Measurements from ENCODE around the gene DRD4. TPM values are rescaled to one million over a fixed set of nuclear protein-coding genes. Genes with fewer than 3 reads are reported as not detected.

Gene DRD4
- total RNA-seq, 1 donor from 2014 or later: 0.08 TPM

DNA sequence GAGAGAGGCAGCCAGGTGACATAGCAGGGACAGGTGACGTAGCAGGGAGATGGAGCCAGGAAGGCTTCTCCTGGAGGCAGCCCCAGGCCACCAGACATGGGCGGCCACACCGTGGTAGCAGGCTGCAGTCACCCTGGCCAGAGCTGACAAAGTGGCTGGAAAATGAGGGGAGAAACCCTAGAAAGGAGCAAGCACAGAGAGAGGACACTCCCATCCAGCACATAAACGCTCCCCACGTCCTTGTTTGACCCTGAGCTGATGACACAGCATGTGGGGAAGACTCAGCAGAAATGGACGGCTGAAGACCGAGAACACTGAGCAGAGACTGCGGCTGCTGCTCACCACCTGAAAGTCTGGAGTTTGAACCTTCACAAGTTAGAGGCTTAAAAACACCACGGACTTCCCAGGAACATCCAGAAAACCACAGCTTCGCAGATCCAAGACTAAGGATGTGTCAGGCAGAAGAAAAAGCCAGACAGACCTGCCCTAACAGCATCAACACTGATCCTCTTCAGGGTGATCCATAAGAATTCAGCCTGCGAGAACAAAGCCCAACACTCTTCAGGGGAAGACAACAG is 28.7 kb downstream of the DRD4 start:
- H3K27me3 ChIP-seq (ENCODE audit: control insufficient read depth, insufficient read depth, low read length): no peaks in the 10 kb centered on the region
- no peak for DNase-seq (ENCODE audit: low read depth)
- no peak for TF ChIP-seq CTCF (IDR thresholded peaks at IDR 0.05; ENCODE audit: insufficient read depth, low read length, poor library complexity, severe bottlenecking)
- no peak overlapping the region for H3K4me3 ChIP-seq (ENCODE audit: low read depth, low read length)
- H3K36me3 ChIP-seq (ENCODE audit: control insufficient read depth, insufficient read depth, low read length): peaks cover 4% of the 10 kb centered on the region

- TF ChIP-seq CTCF (IDR thresholded peaks at IDR 0.05; ENCODE audit: insufficient read depth, low read length, poor library complexity, severe bottlenecking): no peak
- no peak for DNase-seq (ENCODE audit: low read depth)
- Histone ChIP-seq H3K27me3 (ENCODE audit: control insufficient read depth, insufficient read depth, low read length) (no peaks in the 10 kb centered on the region), H3K4me3 (ENCODE audit: low read depth, low read length) (no peak overlapping the region), H3K36me3 (ENCODE audit: control insufficient read depth, insufficient read depth, low read length) (peaks cover 2% of the 10 kb centered on the region)
Measured at GRCh38 chr11:673866-674265, 36.8 kb downstream of the DRD4 start.

DNA sequence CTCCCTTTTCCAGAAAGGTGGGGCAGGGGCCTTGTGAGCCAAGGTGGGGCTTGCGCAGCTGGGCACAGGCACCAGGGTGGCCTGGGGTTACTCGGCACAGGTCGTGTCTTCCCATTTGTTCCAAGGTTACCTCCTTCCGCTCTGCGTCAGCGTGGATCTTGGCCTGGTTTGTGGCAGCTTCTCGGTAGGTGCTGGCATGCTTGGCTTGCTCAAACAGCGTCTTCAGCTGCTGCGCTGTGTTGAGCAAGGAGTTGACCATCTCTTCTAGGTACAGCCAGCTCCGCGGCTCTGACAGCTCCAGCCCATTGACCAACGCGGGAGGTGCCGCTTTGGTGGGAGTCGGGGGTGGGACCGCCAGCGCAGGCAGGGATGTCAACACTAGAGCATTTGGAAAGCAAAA is 37.3 kb downstream of the DRD4 start:
- DNase-seq (ENCODE audit: low read depth): no peak
- no peak overlapping the region for H3K4me3 ChIP-seq (ENCODE audit: low read depth, low read length)
- H3K36me3 ChIP-seq (ENCODE audit: control insufficient read depth, insufficient read depth, low read length): peaks cover 2% of the 10 kb centered on the region
- TF ChIP-seq CTCF (IDR thresholded peaks at IDR 0.05; ENCODE audit: insufficient read depth, low read length, poor library complexity, severe bottlenecking): no peak
- H3K27me3 ChIP-seq (ENCODE audit: control insufficient read depth, insufficient read depth, low read length): no peaks in the 10 kb centered on the region

DNA sequence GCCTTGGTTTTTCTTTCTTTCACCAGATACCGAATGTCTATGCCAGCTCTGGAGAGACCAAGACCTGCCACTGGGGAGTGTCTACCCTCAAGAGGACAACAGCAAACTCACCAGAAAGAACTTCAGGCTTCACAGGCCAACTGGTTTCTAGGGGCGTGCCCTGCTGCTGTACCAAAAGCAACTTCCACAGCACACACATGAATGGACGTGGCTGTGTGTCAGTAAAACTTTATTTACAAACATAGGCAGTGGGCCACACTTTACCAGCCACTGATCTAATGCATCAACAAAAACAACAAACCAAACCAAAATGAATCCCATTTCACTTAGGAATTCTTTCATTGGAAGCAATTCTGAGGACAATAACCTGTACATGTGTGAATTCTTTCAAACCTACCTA is 41.2 kb downstream of the DRD4 start:
- TF ChIP-seq CTCF (IDR thresholded peaks at IDR 0.05; ENCODE audit: insufficient read depth, low read length, poor library complexity, severe bottlenecking): no peak
- Histone ChIP-seq H3K4me3 (ENCODE audit: low read depth, low read length) (no peak overlapping the region), H3K27me3 (ENCODE audit: control insufficient read depth, insufficient read depth, low read length) (no peaks in the 10 kb centered on the region), H3K36me3 (ENCODE audit: control insufficient read depth, insufficient read depth, low read length) (peaks cover 1% of the 10 kb centered on the region)
- no peak for DNase-seq (ENCODE audit: low read depth)

DNA sequence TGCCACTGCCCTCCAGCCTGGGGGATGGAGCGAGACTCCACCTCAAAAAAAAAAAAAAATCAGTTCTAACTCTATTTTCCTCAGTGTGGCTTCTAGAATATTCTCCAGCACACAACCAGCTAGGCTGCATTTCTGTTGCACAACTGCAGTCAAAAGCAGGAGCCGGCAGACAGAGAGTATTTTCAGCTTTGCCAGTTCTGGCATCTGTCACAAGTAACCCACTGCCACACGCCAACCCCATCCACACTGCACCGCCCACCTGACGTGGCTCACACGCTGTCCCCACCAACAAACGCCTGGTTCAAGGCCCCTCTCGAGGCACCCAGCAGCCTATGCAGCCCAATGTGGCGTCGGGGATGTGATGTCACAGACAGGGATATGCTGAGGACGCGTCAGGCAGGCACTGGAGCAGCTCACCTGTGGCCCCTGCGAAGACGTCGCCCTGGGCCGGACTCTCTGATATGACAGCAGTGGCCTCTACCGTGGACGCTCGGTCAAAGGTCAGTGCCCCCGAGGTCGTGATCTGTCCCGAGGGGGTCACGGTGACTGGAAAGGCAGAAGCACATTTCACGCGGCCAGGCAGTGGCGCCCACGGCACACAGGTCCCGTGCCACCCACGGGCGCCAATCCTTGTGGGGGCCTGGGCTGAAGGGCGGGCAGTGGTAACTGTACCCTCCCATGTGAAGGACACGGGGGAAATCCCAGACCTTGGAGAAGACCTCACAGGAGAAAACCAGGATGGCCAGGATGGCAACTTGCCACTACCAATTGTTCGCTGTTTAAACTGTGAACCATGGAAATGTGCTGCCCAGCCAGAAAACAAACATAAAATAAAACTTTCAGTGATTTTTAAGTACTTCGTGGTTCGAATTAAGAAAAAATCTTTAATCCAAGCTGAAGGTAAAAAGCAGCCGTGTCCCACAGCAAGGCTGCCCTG is 42.5 kb downstream of the DRD4 start:
- DNase-seq (ENCODE audit: low read depth): no peak
- H3K4me3 ChIP-seq (ENCODE audit: low read depth, low read length): no peak overlapping the region

More for the DNA sequence above, 42.5 kb downstream of the DRD4 start:
- H3K27me3 ChIP-seq (ENCODE audit: control insufficient read depth, insufficient read depth, low read length): no peaks in the 10 kb centered on the region
- no peaks in the 10 kb centered on the region for H3K36me3 ChIP-seq (ENCODE audit: control insufficient read depth, insufficient read depth, low read length)
- no peak for TF ChIP-seq CTCF (IDR thresholded peaks at IDR 0.05; ENCODE audit: insufficient read depth, low read length, poor library complexity, severe bottlenecking)
